ENCODE data around the gene FBXO3. TPM values are rescaled to one million over a fixed set of nuclear protein-coding genes. Genes with fewer than 3 reads are reported as not detected.
A peak's percentile ranks its signal among the peaks of the same experiment; 100 is the strongest.

Gene FBXO3
- total RNA-seq, 1 donor from 2014 or later: 35.0 TPM

DNA sequence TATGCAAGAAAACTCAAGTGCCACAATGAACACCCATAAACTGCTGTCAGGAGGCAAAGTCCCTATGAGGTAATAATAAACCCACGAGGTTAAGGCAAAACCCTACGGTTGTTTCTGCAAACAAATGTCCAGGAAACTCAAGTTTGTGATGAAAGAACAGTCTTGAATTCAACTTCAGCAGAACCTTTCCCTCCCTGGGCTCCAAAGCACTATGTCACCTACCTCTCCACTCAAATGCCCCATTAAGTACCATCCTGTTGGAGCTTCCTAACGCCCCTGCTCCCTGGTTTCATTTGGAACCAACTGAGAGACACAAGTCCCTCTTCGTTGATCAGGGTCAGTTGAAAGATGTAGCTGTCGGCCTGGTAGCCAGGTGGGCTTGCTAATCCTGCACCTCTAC lies 71.1 kb downstream of the FBXO3 start:
- peaks cover 2% of the 10 kb centered on the region for H3K36me3 ChIP-seq (ENCODE audit: control insufficient read depth, insufficient read depth, low read length)
- TF ChIP-seq, protein P1, sequence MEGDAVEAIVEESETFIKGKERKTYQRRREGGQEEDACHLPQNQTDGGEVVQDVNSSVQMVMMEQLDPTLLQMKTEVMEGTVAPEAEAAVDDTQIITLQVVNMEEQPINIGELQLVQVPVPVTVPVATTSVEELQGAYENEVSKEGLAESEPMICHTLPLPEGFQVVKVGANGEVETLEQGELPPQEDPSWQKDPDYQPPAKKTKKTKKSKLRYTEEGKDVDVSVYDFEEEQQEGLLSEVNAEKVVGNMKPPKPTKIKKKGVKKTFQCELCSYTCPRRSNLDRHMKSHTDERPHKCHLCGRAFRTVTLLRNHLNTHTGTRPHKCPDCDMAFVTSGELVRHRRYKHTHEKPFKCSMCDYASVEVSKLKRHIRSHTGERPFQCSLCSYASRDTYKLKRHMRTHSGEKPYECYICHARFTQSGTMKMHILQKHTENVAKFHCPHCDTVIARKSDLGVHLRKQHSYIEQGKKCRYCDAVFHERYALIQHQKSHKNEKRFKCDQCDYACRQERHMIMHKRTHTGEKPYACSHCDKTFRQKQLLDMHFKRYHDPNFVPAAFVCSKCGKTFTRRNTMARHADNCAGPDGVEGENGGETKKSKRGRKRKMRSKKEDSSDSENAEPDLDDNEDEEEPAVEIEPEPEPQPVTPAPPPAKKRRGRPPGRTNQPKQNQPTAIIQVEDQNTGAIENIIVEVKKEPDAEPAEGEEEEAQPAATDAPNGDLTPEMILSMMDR (IDR thresholded peaks at IDR 0.05; ENCODE audit: insufficient read depth, low read length, severe bottlenecking): no peak
- no peak for DNase-seq (ENCODE audit: low read depth)
- no peak for FAIRE-seq
- no peak overlapping the region for H3K4me3 ChIP-seq (ENCODE audit: low read depth, low read length)
- no peaks in the 10 kb centered on the region for H3K27me3 ChIP-seq (ENCODE audit: control insufficient read depth, insufficient read depth, low read length)

DNA sequence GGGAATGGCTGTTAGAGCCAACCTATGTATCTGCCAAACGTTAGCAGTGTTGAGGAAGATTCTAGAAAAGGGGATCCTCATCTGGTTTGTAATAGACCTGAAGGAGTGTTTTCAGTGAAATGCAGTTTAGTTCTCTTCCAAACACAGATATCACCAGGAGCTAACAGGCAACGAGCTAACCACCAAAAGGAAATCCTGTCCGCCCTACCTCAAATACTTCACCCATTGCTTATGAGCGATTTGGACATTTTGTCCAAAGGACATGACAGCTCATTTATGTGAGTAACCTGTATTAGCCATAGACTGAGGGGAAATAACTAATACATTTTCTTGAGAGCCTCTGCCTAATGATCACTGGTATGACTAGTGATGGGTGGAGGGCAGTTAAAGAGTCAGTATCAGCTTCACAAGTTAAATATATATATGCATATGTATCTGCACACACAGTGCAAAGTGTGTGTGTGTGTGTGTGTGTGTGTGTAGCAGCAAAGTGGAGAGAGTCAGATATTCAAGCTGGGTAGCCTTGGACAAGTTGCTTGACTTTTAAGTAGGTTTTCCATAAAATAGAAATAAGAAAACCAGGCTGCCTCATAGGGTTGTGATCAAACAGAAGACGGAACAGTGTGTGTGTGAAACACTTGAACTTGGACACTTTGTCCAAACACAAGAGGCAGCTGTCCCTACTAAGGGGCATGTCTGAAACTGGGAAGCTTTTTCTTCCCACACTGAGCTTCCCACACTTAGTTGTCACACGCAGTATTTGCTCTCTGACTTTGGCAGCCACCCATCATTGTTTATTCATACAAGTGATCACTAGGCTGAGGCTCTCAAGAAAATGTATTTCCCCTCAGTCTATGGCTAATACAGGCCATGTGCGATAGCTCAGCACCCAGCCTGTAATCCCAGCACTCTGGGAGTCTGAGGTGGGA lies 72.8 kb downstream of the FBXO3 start:
- TF ChIP-seq, protein P1 (IDR thresholded peaks at IDR 0.05; ENCODE audit: insufficient read depth, low read length, severe bottlenecking): no peak
- Histone ChIP-seq H3K27me3 (ENCODE audit: control insufficient read depth, insufficient read depth, low read length) (no peaks in the 10 kb centered on the region), H3K36me3 (ENCODE audit: control insufficient read depth, insufficient read depth, low read length) (no peaks in the 10 kb centered on the region), H3K4me3 (ENCODE audit: low read depth, low read length) (peak overlapping the region; percentile 47)
- DNase-seq (ENCODE audit: low read depth) (peak; percentile 94), FAIRE-seq (no peak)

DNA sequence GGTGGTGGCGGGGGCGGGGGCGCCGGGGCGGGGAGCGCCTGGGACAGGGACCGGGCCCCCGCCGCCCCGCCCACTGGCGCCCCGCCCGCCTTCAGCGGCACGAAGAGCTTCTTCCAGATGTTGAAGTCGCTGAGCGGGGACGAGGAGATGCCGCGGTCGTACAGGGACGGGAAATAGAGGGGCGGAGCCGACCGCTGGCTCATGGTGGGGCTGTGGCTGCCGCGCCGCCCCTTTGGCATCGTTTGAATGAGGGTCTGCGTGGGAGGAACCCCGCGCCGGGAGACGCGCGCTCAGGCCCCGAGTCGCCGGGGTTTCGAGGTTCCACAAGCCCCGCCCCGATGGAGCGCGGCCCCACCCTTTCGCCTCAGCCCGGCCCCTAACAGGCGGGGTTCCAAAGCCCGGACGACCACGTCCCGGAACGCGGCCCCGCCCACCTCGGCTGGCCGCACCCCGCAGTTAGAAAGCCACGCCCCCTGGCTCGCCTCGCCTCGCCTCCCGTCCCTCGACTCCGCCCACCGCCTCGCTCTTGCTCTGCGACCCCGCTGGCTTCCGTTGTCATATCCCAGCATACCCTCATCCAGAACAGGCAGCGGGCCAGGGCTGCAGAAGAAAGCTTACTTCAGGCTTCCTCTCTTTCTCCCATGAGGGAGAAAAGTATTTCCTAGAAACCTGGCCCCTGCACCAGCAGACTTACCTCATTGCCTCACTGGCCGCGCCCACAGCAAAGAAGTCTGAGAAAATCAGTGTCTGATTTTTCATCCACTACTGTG lies 73.6 kb downstream of the FBXO3 start, which contains the start of gene C11orf91:
C11orf91 (minus strand) TSS at position 325 of the 770 bp plus-strand sequence; CDS start at position 239, 86 bp downstream.
- no peaks in the 10 kb centered on the region for H3K36me3 ChIP-seq (ENCODE audit: control insufficient read depth, insufficient read depth, low read length)
- FAIRE-seq: no peak
- TF ChIP-seq, protein P1 (IDR thresholded peaks at IDR 0.05; ENCODE audit: insufficient read depth, low read length, severe bottlenecking): no peak
- peak within 1 kb of the TSS; percentile 47 for H3K4me3 ChIP-seq (ENCODE audit: low read depth, low read length)
- peak; percentile 80 for DNase-seq (ENCODE audit: low read depth)
- H3K27me3 ChIP-seq (ENCODE audit: control insufficient read depth, insufficient read depth, low read length): no peaks in the 10 kb centered on the region

DNA sequence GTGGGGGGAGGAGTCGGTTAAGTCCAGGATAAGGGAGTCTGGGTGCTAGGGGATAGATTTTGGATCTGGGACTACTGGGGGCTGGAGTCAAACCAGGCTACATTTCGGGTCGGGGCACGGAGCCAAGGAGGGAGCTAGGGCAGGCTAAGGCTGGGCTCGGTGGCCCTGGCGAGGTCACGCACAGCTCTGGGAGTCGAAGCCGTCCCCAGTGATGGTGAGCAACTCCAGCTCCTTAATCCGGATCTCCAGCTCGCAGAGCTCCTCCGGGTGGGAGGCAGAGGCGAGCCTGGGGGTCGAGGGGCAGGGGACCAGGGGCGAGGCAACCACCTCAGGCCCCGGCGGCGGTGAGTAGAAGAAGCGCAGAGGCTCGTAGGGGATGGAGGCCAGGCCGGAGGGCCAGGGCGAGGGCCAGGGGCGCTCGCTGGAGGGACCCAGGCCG lies 74.2 kb downstream of the FBXO3 start:
- FAIRE-seq (no peak), DNase-seq (ENCODE audit: low read depth) (no peak)
- TF ChIP-seq, protein P1 (IDR thresholded peaks at IDR 0.05; ENCODE audit: insufficient read depth, low read length, severe bottlenecking): no peak
- Histone ChIP-seq H3K36me3 (ENCODE audit: control insufficient read depth, insufficient read depth, low read length) (no peaks in the 10 kb centered on the region), H3K4me3 (ENCODE audit: low read depth, low read length) (no peak overlapping the region), H3K27me3 (ENCODE audit: control insufficient read depth, insufficient read depth, low read length) (no peaks in the 10 kb centered on the region)

DNA sequence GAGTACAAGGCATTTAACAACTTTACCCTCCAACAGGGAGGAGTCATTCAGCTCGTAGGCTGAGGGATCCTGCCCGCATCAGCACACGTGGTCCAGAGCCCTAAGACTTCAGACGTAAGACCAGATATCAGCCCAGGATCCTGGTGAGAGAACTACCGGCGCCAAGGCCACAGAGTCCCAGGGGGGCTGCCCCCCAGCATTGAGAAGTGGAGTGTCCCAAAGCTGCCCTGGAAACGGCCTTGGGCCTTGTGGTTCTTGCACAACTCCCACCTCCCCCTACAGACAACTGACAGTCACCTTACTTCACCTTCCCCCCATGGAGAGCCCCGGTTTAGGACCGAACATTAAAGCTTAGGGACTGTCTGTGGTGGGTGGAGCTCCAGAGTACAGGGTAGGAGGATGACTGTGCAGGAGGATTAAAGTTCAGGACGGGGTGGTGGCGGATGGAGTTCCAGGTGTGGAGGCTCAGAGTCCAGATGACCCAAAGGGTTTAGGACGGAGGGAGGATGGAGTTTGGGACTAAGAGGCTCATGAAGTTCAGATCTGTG lies 74.7 kb downstream of the FBXO3 start:
- no peaks in the 10 kb centered on the region for H3K27me3 ChIP-seq (ENCODE audit: control insufficient read depth, insufficient read depth, low read length)
- H3K4me3 ChIP-seq (ENCODE audit: low read depth, low read length): no peak overlapping the region
- no peaks in the 10 kb centered on the region for H3K36me3 ChIP-seq (ENCODE audit: control insufficient read depth, insufficient read depth, low read length)
- FAIRE-seq (no peak), DNase-seq (ENCODE audit: low read depth) (no peak)
- TF ChIP-seq, protein P1 (IDR thresholded peaks at IDR 0.05; ENCODE audit: insufficient read depth, low read length, severe bottlenecking): no peak

Data from bronchial epithelial cell (primary cell).